GM12865 (cell line): ENCODE measurements around the gene MRPL58.

Experiments
- DNase-seq: peaks from one replicate; pipeline ENCODE4 v3.0.0; 2010; ENCODE audit warnings: low read depth
- H3K4me3 ChIP-seq: 2 replicates; pipeline ENCODE4 v1.5.1; 2011; ENCODE audit warnings: mild to moderate bottlenecking, low read depth, low read length, control low read depth
- CTCF ChIP-seq: IDR thresholded peaks from 2 replicates; pipeline ENCODE4 v1.5.1; 2011; ENCODE audit warnings: low read length, control low read depth, low read depth, inconsistent platforms; ENCODE audit not compliant: insufficient read depth; ENCODE audit errors: missing control alignments

Gene MRPL58

GRCh38 chr17:75068750-75069149 lies 56.3 kb downstream of the MRPL58 start:
- DNase-seq, result no peak
- H3K4me3 ChIP-seq, result no peak overlapping the region
- no peak for TF ChIP-seq CTCF

GRCh38 chr17:75069783-75070182 lies 57.3 kb downstream of the MRPL58 start:
- TF ChIP-seq CTCF, result no peak
- no peak for DNase-seq
- H3K4me3 ChIP-seq, result no peak overlapping the region
